ENCODE measurements around the gene AFF2. TPM values are rescaled to one million over a fixed set of nuclear protein-coding genes. Genes with fewer than 3 reads are reported as not detected.

The AFF2 gene
- 0.07 TPM in 1 of 2 replicates, not detected in the other for total RNA-seq
- polyA plus RNA-seq = 0.03 TPM in 1 of 2 replicates, not detected in the other
- 0.01 and 0.03 TPM in 2 replicates for polyA plus RNA-seq (2011; cell fraction: cytosol; rRNA removed)
- polyA plus RNA-seq (2011; cell fraction: nucleus; rRNA removed) = 0.04 and 0.07 TPM in 2 replicates
- 0.03 TPM in 1 of 2 replicates, not detected in the other for polyA plus RNA-seq (2012)
- 0.06 and 0.10 TPM in 2 replicates for polyA minus RNA-seq
- not detected for polyA minus RNA-seq (2011; cell fraction: cytosol; rRNA and poly(A)+ RNA removed)
- polyA minus RNA-seq (2011; cell fraction: nucleus; rRNA and poly(A)+ RNA removed) = 0.19 TPM in 1 of 2 replicates, not detected in the other
- Bru-seq, nascent RNA = percentile 6 among the genes with signal in this experiment
- percentile 3 among the genes with signal in this experiment for BruChase-seq, experiment 1, labeled RNA remaining after a 6-hour chase
- BruChase-seq, experiment 2, labeled RNA remaining after a 2-hour chase = percentile 2 among the genes with signal in this experiment
- long read RNA-seq = 0 reads

DNA sequence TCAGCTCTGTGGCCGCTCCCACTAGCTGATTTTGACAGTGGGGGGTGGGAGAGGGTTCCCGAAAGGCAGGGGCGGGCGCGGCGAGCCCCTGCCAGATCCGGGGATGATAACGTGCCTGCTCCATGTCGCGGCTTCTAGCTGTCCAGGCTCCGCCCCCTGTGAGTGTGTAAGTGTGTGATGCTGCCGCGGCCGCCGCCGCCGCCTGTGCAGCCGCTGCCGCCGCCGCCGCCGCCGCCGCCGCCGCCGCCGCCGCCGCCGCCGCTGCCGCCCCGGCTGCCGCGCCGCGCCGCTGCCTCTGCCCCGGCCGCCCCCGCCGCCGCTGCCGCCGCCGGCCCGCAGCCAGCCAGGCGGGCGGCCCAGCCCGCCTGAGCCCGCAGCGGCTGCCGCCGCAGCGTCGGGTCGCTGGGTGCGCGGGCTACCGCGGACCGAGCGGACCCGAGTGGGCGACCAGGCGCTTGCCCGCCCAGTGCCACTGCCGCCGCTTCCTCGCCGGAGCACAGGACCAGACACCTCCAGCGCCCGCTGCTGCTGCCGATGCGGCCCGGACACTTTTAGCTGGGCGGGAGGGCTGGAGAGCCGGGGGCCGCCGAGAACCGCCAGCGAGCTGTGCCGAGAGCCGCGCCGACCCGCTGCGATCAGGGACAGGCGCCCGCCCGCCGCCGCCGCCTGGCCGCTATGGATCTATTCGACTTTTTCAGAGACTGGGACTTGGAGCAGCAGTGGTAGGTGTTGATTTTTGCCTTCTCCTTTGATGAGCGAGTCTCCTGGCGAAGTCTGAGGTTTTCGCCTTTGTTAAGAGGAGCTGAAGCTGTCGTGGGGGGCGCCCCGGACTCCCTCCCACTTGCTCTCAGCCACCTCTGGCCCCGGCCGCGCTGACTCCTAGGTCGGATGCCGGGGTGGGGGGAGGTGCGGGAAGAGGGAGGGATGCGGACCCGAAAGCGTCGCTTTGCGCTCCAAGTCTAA lies at the start of gene AFF2:
Gene AFF2, plus strand, starts transcription at position 195 of the 963 bp plus-strand sequence. Its CDS starts 481 bp downstream, at position 676.
- Histone ChIP-seq H3K4me1 (ENCODE audit: control insufficient read depth, extremely low read depth, insufficient read depth, low read length) (peaks cover 3% of the 10 kb centered on the region), H3K79me2 (ENCODE audit: control insufficient read depth, insufficient read depth, low read length) (no peaks in the 10 kb centered on the region), H3K27ac (ENCODE audit: insufficient read depth, low read depth, low read length) (no peak within 1 kb of the TSS), H3K9me1 (replicated peaks; ENCODE audit: control insufficient read depth, extremely low read depth, insufficient read depth, low read length) (no peaks in the 10 kb centered on the region), H3K27me3 (ENCODE audit: control insufficient read depth in 2 of 2, insufficient read depth in 2 of 2, low read length in 2 of 2) (peaks cover 18 to 27% of the 10 kb centered on the region in 2 experiments), H4K20me1 (replicated peaks; ENCODE audit: control insufficient read depth, extremely low read depth, insufficient read depth, low read length) (no peaks in the 10 kb centered on the region), H3K4me2 (ENCODE audit: insufficient read depth, low read length) (peak within 1 kb of the TSS; percentile 21), H3K36me3 (ENCODE audit: control insufficient read depth in 2 of 2, extremely low read depth in 1 of 2, insufficient read depth in 2 of 2, low read length in 2 of 2) (no peaks in the 10 kb centered on the region), H3K4me3 (replicated peaks in 1 of 3; ENCODE audit: insufficient read depth in 1 of 3, low read depth in 1 of 3, low read length in 3 of 3) (peak within 1 kb of the TSS in 1 of 3 experiments; percentile 41), H3K9ac (replicated peaks; ENCODE audit: extremely low read depth, insufficient read depth, low read length) (no peak within 1 kb of the TSS), H3K9me3 (replicated peaks; ENCODE audit: control insufficient read depth, insufficient read depth, low read length) (no peaks in the 10 kb centered on the region), H2AFZ (ENCODE audit: low read depth, low read length) (peak within 1 kb of the TSS; percentile 37)
- DNase-seq (ENCODE audit: low read depth, low spot score) (peak; percentile 11), FAIRE-seq (no peak)
- no TSS peak for BruUV-seq (replicated peaks)
- no peak for TF ChIP-seq GATA2 (IDR thresholded peaks at IDR 0.05; ENCODE audit: insufficient read depth, insufficient read length, low read depth, low read length)
- TF ChIP-seq POLR2A (IDR thresholded peaks at IDR 0.05; ENCODE audit: low read depth, low read length) = no peak
- TF ChIP-seq EZH2 (IDR thresholded peaks at IDR 0.05; ENCODE audit: borderline replicate concordance, low read depth, low read length, severe bottlenecking) = no peak
- TF ChIP-seq JUN (IDR thresholded peaks at IDR 0.05; ENCODE audit: borderline replicate concordance, insufficient read depth, insufficient read length, low read depth) = no peak
- no peak for TF ChIP-seq FOS (IDR thresholded peaks at IDR 0.05; ENCODE audit: borderline replicate concordance, insufficient read depth, low read length)
- TF ChIP-seq, protein P1, sequence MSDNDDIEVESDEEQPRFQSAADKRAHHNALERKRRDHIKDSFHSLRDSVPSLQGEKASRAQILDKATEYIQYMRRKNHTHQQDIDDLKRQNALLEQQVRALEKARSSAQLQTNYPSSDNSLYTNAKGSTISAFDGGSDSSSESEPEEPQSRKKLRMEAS (IDR thresholded peaks at IDR 0.05; ENCODE audit: insufficient read depth, insufficient read length) = no peak
- no peak for TF ChIP-seq MYC (IDR thresholded peaks at IDR 0.05; ENCODE audit: low read depth, low read length)
- no peak for TF ChIP-seq POLR2AphosphoS5 (IDR thresholded peaks at IDR 0.05; ENCODE audit: insufficient read depth, low read depth, low read length)
- TF ChIP-seq, protein P2, sequence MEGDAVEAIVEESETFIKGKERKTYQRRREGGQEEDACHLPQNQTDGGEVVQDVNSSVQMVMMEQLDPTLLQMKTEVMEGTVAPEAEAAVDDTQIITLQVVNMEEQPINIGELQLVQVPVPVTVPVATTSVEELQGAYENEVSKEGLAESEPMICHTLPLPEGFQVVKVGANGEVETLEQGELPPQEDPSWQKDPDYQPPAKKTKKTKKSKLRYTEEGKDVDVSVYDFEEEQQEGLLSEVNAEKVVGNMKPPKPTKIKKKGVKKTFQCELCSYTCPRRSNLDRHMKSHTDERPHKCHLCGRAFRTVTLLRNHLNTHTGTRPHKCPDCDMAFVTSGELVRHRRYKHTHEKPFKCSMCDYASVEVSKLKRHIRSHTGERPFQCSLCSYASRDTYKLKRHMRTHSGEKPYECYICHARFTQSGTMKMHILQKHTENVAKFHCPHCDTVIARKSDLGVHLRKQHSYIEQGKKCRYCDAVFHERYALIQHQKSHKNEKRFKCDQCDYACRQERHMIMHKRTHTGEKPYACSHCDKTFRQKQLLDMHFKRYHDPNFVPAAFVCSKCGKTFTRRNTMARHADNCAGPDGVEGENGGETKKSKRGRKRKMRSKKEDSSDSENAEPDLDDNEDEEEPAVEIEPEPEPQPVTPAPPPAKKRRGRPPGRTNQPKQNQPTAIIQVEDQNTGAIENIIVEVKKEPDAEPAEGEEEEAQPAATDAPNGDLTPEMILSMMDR (IDR thresholded peaks at IDR 0.05; ENCODE audit: extremely low read depth in 1 of 2, insufficient read depth in 1 of 2, low read depth in 1 of 2, low read length in 2 of 2) = no peak
- POLR2A ChIA-PET = no interaction called here
- intact Hi-C loops (cut with micrococcal nuclease) = loop anchor here (10.0 kb wide), 1 partner anchor 206 kb away; no protein-coding TSS in a partner anchor
- dilution Hi-C loops (cut with MboI; ENCODE audit: extremely low pct_ligation_motif_present, low sequenced_read_pairs) = no loop called here
- CTCF ChIA-PET = no interaction called here

All from endothelial cell of umbilical vein (primary cell).